Measurements from ENCODE around the gene HTR1B.

- TF ChIP-seq EZH2 (IDR thresholded peaks at IDR 0.05) = no peak
- no peak for TF ChIP-seq POLR2AphosphoS5 (IDR thresholded peaks at IDR 0.05; ENCODE audit: borderline replicate concordance, low read depth, low read length)
- TF ChIP-seq FOXP2 (optimal IDR thresholded peaks at IDR 0.05; ENCODE audit: control extremely low read depth, extremely low read length, insufficient read depth) = no peak
Observed at GRCh38 chr6:77474973-77475372, 11.7 kb upstream of the HTR1B start.

Measured in SK-N-MC (cell line).